H9 (cell line): ENCODE data around the gene IGSF22. TPM values are rescaled to one million over a fixed set of nuclear protein-coding genes. Genes with fewer than 3 reads are reported as not detected.
"Not testable (repeated sequence)": the region's sequence is repeated elsewhere in the genome, so short reads cannot be mapped to it uniquely, and the experiment has no call there.

Experiments
- DNase-seq: peaks from one replicate; pipeline ENCODE4 v3.0.0-alpha.2; 2017
- H2AFZ ChIP-seq: one replicate; pipeline ENCODE4 v1.6.1; 2013; ENCODE audit warnings: mild to moderate bottlenecking, low read length, control low read depth, moderate library complexity
- H2AK5ac ChIP-seq: 2 replicates; pipeline ENCODE4 v1.6.1; 2013; ENCODE audit warnings: low read length, control low read depth, mixed read lengths; ENCODE audit not compliant: insufficient read length
- H2BK120ac ChIP-seq: one replicate; pipeline ENCODE4 v1.6.1; 2013; ENCODE audit warnings: low read depth, mild to moderate bottlenecking, low read length, control low read depth, inconsistent platforms; ENCODE audit not compliant: poor library complexity, severe bottlenecking
- H2BK12ac ChIP-seq: 2 replicates; pipeline ENCODE4 v1.6.1; 2013; ENCODE audit warnings: low read length, control low read depth, mixed read lengths, low read depth; ENCODE audit not compliant: insufficient read length
- H2BK15ac ChIP-seq: 2 replicates; pipeline ENCODE4 v1.6.1; 2013; ENCODE audit warnings: low read depth, low read length, control low read depth
- H2BK20ac ChIP-seq: one replicate; pipeline ENCODE4 v1.6.1; 2013; ENCODE audit warnings: low read depth, mild to moderate bottlenecking, low read length, control low read depth, inconsistent platforms; ENCODE audit not compliant: poor library complexity, severe bottlenecking
- H2BK5ac ChIP-seq: 2 replicates; pipeline ENCODE4 v1.6.1; 2013; ENCODE audit warnings: low read length, control low read depth, mixed read lengths; ENCODE audit not compliant: insufficient read length
- H3K14ac ChIP-seq: 2 replicates; pipeline ENCODE4 v1.6.1; 2013; ENCODE audit warnings: low read length, control low read depth; ENCODE audit not compliant: insufficient read depth
- H3K18ac ChIP-seq: 2 replicates; pipeline ENCODE4 v1.6.1; 2013; ENCODE audit warnings: low read depth, mild to moderate bottlenecking, mixed read lengths, low read length, control low read depth; ENCODE audit not compliant: insufficient read length
- H3K23ac ChIP-seq: 2 replicates; pipeline ENCODE4 v1.6.1; 2013; ENCODE audit warnings: low read length, control low read depth, mixed read lengths, low read depth; ENCODE audit not compliant: insufficient read length
- H3K23me2 ChIP-seq: 2 replicates; pipeline ENCODE4 v1.6.1; 2013; ENCODE audit warnings: low read depth, mild to moderate bottlenecking, mixed read lengths, low read length, control low read depth; ENCODE audit not compliant: insufficient read length, poor library complexity, severe bottlenecking
- H3K27ac ChIP-seq: 2 replicates; pipeline ENCODE4 v1.5.1; 2013; ENCODE audit warnings: low read length, control low read depth, mixed read lengths, low read depth; ENCODE audit not compliant: insufficient read length
- H3K27me3 ChIP-seq: 2 replicates; pipeline ENCODE4 v1.6.1; 2013; ENCODE audit warnings: low read length, control low read depth, inconsistent platforms; ENCODE audit not compliant: insufficient read depth
- H3K4ac ChIP-seq: 2 replicates; pipeline ENCODE4 v1.6.1; 2013; ENCODE audit warnings: low read depth, mild to moderate bottlenecking, control low read depth, inconsistent platforms, low read length, moderate library complexity
- H3K4me1 ChIP-seq: 2 replicates; pipeline ENCODE4 v1.6.1; 2013; ENCODE audit warnings: low read length, control low read depth, inconsistent platforms; ENCODE audit not compliant: insufficient read depth
- H3K4me2 ChIP-seq: 2 replicates; pipeline ENCODE4 v1.6.1; 2013; ENCODE audit warnings: low read length, control low read depth, mixed read lengths; ENCODE audit not compliant: insufficient read length, insufficient read depth
- H3K56ac ChIP-seq: 2 replicates; pipeline ENCODE4 v1.6.1; 2013; ENCODE audit warnings: low read depth, mild to moderate bottlenecking, mixed read lengths, low read length, control low read depth; ENCODE audit not compliant: insufficient read length
- H3K79me1 ChIP-seq: 2 replicates; pipeline ENCODE4 v1.6.1; 2013; ENCODE audit warnings: low read depth, mild to moderate bottlenecking, moderate library complexity, low read length, control low read depth, inconsistent platforms; ENCODE audit not compliant: insufficient read depth, poor library complexity, severe bottlenecking
- H3K79me2 ChIP-seq: 2 replicates; pipeline ENCODE4 v1.6.1; 2013; ENCODE audit warnings: low read length, control low read depth, inconsistent platforms; ENCODE audit not compliant: insufficient read depth
- H3K9ac ChIP-seq: 2 replicates; pipeline ENCODE4 v1.6.1; 2013; ENCODE audit warnings: low read length, control low read depth, mixed read lengths; ENCODE audit not compliant: insufficient read length; ENCODE audit errors: extremely low read depth
- H3K9me3 ChIP-seq: one replicate; pipeline ENCODE4 v1.6.1; 2013; ENCODE audit warnings: low read depth, low read length, inconsistent platforms; ENCODE audit not compliant: control insufficient read depth
- H3T11ph ChIP-seq: one replicate; pipeline ENCODE4 v1.6.1; 2013; ENCODE audit warnings: mild to moderate bottlenecking, low read length, control low read depth, inconsistent platforms
- H4K20me1 ChIP-seq: one replicate; pipeline ENCODE4 v1.6.1; 2013; ENCODE audit not compliant: control insufficient read depth, insufficient read length, insufficient read depth
- H4K5ac ChIP-seq: 2 replicates; pipeline ENCODE4 v1.6.1; 2013; ENCODE audit warnings: low read depth, mild to moderate bottlenecking, mixed read lengths, low read length, control low read depth; ENCODE audit not compliant: insufficient read length
- H4K8ac ChIP-seq: replicated peaks from 2 replicates; pipeline ENCODE4 v1.6.1; 2013; ENCODE audit warnings: low read length, control low read depth, mixed read lengths, low read depth; ENCODE audit not compliant: insufficient read length
- H4K91ac ChIP-seq: 2 replicates; pipeline ENCODE4 v1.6.1; 2013; ENCODE audit warnings: low read depth, mild to moderate bottlenecking, moderate library complexity, mixed read lengths, low read length, control low read depth; ENCODE audit not compliant: insufficient read length
- H3K27ac Mint-ChIP-seq, 3 experiments: 2 replicates in 2 of 3; 3 replicates in 1 of 3; pipeline ENCODE4 v1.8.0; 2020 to 2021; ENCODE audit warnings: mixed read lengths in 3 of 3, mild to moderate bottlenecking in 1 of 3, moderate library complexity in 1 of 3
- H3K27me3 Mint-ChIP-seq: 2 replicates; pipeline ENCODE4 v1.8.0; 2021; ENCODE audit warnings: low read depth, mild to moderate bottlenecking, moderate library complexity, mixed read lengths
- H3K36me3 Mint-ChIP-seq, 3 experiments: 2 replicates in 2 of 3; 3 replicates in 1 of 3; pipeline ENCODE4 v1.8.0; 2020 to 2021; ENCODE audit warnings: low read depth in 3 of 3, mixed read lengths in 3 of 3; ENCODE audit not compliant: insufficient read depth in 1 of 3
- H3K4me1 Mint-ChIP-seq, 2 experiments: 2 replicates each; pipeline ENCODE4 v1.8.0; 2020; ENCODE audit warnings: mixed read lengths in 2 of 2
- H3K4me3 Mint-ChIP-seq, 2 experiments: 2 replicates in 1 of 2; 3 replicates in 1 of 2; pipeline ENCODE4 v1.8.0; 2020 to 2021; ENCODE audit warnings: mild to moderate bottlenecking in 2 of 2, mixed read lengths in 2 of 2, moderate library complexity in 1 of 2
- H3K9me3 Mint-ChIP-seq, 2 experiments: 2 replicates in 1 of 2; 3 replicates in 1 of 2; pipeline ENCODE4 v1.8.0; 2020; ENCODE audit warnings: mild to moderate bottlenecking in 2 of 2, mixed read lengths in 2 of 2, moderate library complexity in 1 of 2
- CTCF ChIP-seq: fragments of 200-600 bp; sonication (generic); conservative IDR thresholded peaks from 3 replicates; pipeline ENCODE4 v1.8.0; 2021; ENCODE audit warnings: antibody characterized with exemption, mild to moderate bottlenecking
- WGBS: extraction: QIAGEN DNeasy Blood & Tissue Kit; methylation state at CpG from one replicate; pipeline ENCODE4 v1.1.7; 2013; ENCODE audit warnings: missing lambda C conversion rate, low lambda C conversion rate, mixed read lengths; ENCODE audit not compliant: insufficient read length; ENCODE audit errors: extremely low coverage; 5-methylcytosine and 5-hydroxymethylcytosine counted together
- total RNA-seq: library from RNA; stranded (reverse); gene quantifications from 2 replicates; pipeline ENCODE4 v1.2.1, GENCODE V29; 2021

The IGSF22 gene
- total RNA-seq, 1 experiment from 2014 or later: 0.35 TPM

GRCh38 chr11:18692941-18693760, 32.8 kb downstream of the IGSF22 start:
- Histone ChIP-seq H4K5ac (no peak overlapping the region), H2BK15ac (no peak overlapping the region), H4K8ac (no peak overlapping the region), H3K27ac (no peak overlapping the region), H3K14ac (no peak overlapping the region), H3K18ac (no peak overlapping the region), H4K20me1 (no peaks in the 10 kb centered on the region), H3T11ph (no peak overlapping the region), H3K23me2 (no peaks in the 10 kb centered on the region), H3K79me1 (no peaks in the 10 kb centered on the region), H2BK20ac (no peak overlapping the region), H2AK5ac (no peak overlapping the region), H3K4me2 (no peak overlapping the region), H3K23ac (no peak overlapping the region), H3K4me1 (no peaks in the 10 kb centered on the region; the same call in 1 of the 2 replicates), H3K9me3 (no peaks in the 10 kb centered on the region), H3K27me3 (no peaks in the 10 kb centered on the region), H3K56ac (no peak overlapping the region), H2BK12ac (no peak overlapping the region), H2BK120ac (no peak overlapping the region), H3K79me2 (no peaks in the 10 kb centered on the region), H3K9ac (no peak overlapping the region), H4K91ac (no peak overlapping the region), H2AFZ (no peak overlapping the region), H2BK5ac (no peak overlapping the region), H3K4ac (no peak overlapping the region)
- no peaks in the 10 kb centered on the region for H3K36me3 Mint-ChIP-seq
- no peak overlapping the region for H3K4me3 Mint-ChIP-seq
- no peak for DNase-seq
- peaks cover 2 to 6% of the 10 kb centered on the region in 2 experiments for H3K4me1 Mint-ChIP-seq
- no peak overlapping the region for H3K27ac Mint-ChIP-seq
- no peaks in the 10 kb centered on the region for H3K9me3 Mint-ChIP-seq
- peaks cover 30% of the 10 kb centered on the region for H3K27me3 Mint-ChIP-seq
- no CpG with 5 or more reads among the region's 9 CpGs for WGBS
- no peak for TF ChIP-seq CTCF

GRCh38 chr11:18691467-18692140, 34.4 kb downstream of the IGSF22 start:
- H4K20me1 ChIP-seq, H3K56ac ChIP-seq, H3K4me1 Mint-ChIP-seq, H2BK20ac ChIP-seq, H3K9ac ChIP-seq, H3K4me2 ChIP-seq, H3K23me2 ChIP-seq, H3K9me3 ChIP-seq, H3K4me1 ChIP-seq, H2BK5ac ChIP-seq, H2AK5ac ChIP-seq, H4K8ac ChIP-seq, H3K14ac ChIP-seq, H2AFZ ChIP-seq, H3K27ac Mint-ChIP-seq, H4K91ac ChIP-seq, H2BK15ac ChIP-seq, H4K5ac ChIP-seq, H3T11ph ChIP-seq, H3K27me3 ChIP-seq, H3K36me3 Mint-ChIP-seq, H2BK12ac ChIP-seq, H3K79me1 ChIP-seq, H3K79me2 ChIP-seq, H3K9me3 Mint-ChIP-seq, H3K27ac ChIP-seq, H3K18ac ChIP-seq, H3K4ac ChIP-seq, H3K23ac ChIP-seq, H2BK120ac ChIP-seq, H3K4me3 Mint-ChIP-seq, DNase-seq: not testable (repeated sequence)
- WGBS: no CpG with 5 or more reads among the region's 4 CpGs
- H3K27me3 Mint-ChIP-seq: peaks cover 15% of the 10 kb centered on the region
